Measurements from ENCODE around the gene ZNF141. TPM values are rescaled to one million over a fixed set of nuclear protein-coding genes. Genes with fewer than 3 reads are reported as not detected.

ZNF141 gene
- total RNA-seq, 1 experiment from 2014 or later, result 6.5 TPM

GRCh38 chr4:384311-385010 is 46.8 kb downstream of the ZNF141 start:
- TF ChIP-seq, protein P1, sequence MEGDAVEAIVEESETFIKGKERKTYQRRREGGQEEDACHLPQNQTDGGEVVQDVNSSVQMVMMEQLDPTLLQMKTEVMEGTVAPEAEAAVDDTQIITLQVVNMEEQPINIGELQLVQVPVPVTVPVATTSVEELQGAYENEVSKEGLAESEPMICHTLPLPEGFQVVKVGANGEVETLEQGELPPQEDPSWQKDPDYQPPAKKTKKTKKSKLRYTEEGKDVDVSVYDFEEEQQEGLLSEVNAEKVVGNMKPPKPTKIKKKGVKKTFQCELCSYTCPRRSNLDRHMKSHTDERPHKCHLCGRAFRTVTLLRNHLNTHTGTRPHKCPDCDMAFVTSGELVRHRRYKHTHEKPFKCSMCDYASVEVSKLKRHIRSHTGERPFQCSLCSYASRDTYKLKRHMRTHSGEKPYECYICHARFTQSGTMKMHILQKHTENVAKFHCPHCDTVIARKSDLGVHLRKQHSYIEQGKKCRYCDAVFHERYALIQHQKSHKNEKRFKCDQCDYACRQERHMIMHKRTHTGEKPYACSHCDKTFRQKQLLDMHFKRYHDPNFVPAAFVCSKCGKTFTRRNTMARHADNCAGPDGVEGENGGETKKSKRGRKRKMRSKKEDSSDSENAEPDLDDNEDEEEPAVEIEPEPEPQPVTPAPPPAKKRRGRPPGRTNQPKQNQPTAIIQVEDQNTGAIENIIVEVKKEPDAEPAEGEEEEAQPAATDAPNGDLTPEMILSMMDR (conservative IDR thresholded peaks at IDR 0.05; ENCODE audit: low read depth, low read length), result no peak
- TF ChIP-seq EZH2phosphoT487 (IDR thresholded peaks at IDR 0.05; ENCODE audit: borderline replicate concordance, low read length) (no peak), EZH2 (IDR thresholded peaks at IDR 0.05; ENCODE audit: low read length, unreplicated experiment) (no peak)
- DNase-seq (no peak), ATAC-seq (no peak)
- H4K20me1 ChIP-seq (ENCODE audit: low read length), result no peaks in the 10 kb centered on the region
- no peak overlapping the region for H3K27ac ChIP-seq (ENCODE audit: low read length)
- intact Hi-C loops (cut with micrococcal nuclease), result no loop called here
- H3K9ac ChIP-seq (ENCODE audit: low read length), result no peak overlapping the region
- peaks cover 4% of the 10 kb centered on the region; the same call in 1 of the 2 replicates for H3K9me3 ChIP-seq (ENCODE audit: low read length)
- H3K79me2 ChIP-seq (ENCODE audit: low read length), result no peaks in the 10 kb centered on the region
- H3K4me3 ChIP-seq (ENCODE audit: low read length), result no peak overlapping the region
- H3F3A ChIP-seq (ENCODE audit: low read length, unreplicated experiment), result no peaks in the 10 kb centered on the region
- no peak overlapping the region for H3K4me2 ChIP-seq (ENCODE audit: low read length)
- H3K36me3 ChIP-seq (ENCODE audit: low read depth, low read length), result no peaks in the 10 kb centered on the region; the same call in 1 of the 2 replicates
- ChIA-PET POLR2A (ENCODE audit: unreplicated experiment) (no interaction called here), CTCF (no interaction called here)
- no TSS peak for BruUV-seq (replicated peaks)
- no peaks in the 10 kb centered on the region for H3K27me3 ChIP-seq (ENCODE audit: low read length)
- H2AFZ ChIP-seq (ENCODE audit: low read length), result no peak overlapping the region
- no peaks in the 10 kb centered on the region for H3K4me1 ChIP-seq (ENCODE audit: insufficient read depth, low read length)
- no peaks in the 10 kb centered on the region for H3K9me2 ChIP-seq (replicated peaks; ENCODE audit: low read length)

- Histone ChIP-seq H3K4me3 (ENCODE audit: low read length) (no peak overlapping the region), H3K9me2 (replicated peaks; ENCODE audit: low read length) (no peaks in the 10 kb centered on the region), H3K4me2 (ENCODE audit: low read length) (no peak overlapping the region), H3K27ac (ENCODE audit: low read length) (no peak overlapping the region), H4K20me1 (ENCODE audit: low read length) (no peaks in the 10 kb centered on the region), H3K4me1 (ENCODE audit: insufficient read depth, low read length) (no peaks in the 10 kb centered on the region), H3K9ac (ENCODE audit: low read length) (no peak overlapping the region), H2AFZ (ENCODE audit: low read length) (no peak overlapping the region), H3F3A (ENCODE audit: low read length, unreplicated experiment) (no peaks in the 10 kb centered on the region), H3K79me2 (ENCODE audit: low read length) (no peaks in the 10 kb centered on the region), H3K36me3 (ENCODE audit: low read depth, low read length) (no peaks in the 10 kb centered on the region), H3K27me3 (ENCODE audit: low read length) (no peaks in the 10 kb centered on the region), H3K9me3 (ENCODE audit: low read length) (0 out of 2 replicates have a peak, but pooled peaks cover 6% of the 10 kb centered on the region)
- CTCF ChIA-PET, result no interaction called here
- TF ChIP-seq EZH2 (IDR thresholded peaks at IDR 0.05; ENCODE audit: low read length, unreplicated experiment) (no peak), EZH2phosphoT487 (IDR thresholded peaks at IDR 0.05; ENCODE audit: borderline replicate concordance, low read length) (no peak)
- TF ChIP-seq, protein P1 (conservative IDR thresholded peaks at IDR 0.05; ENCODE audit: low read depth, low read length), result no peak
- BruUV-seq (replicated peaks), result no TSS peak
- no peak for DNase-seq
- intact Hi-C loops (cut with micrococcal nuclease), result no loop called here
- ATAC-seq, result no peak
- POLR2A ChIA-PET (ENCODE audit: unreplicated experiment), result no interaction called here
Observed at GRCh38 chr4:385934-386707, 48.5 kb downstream of the ZNF141 start.

DNA sequence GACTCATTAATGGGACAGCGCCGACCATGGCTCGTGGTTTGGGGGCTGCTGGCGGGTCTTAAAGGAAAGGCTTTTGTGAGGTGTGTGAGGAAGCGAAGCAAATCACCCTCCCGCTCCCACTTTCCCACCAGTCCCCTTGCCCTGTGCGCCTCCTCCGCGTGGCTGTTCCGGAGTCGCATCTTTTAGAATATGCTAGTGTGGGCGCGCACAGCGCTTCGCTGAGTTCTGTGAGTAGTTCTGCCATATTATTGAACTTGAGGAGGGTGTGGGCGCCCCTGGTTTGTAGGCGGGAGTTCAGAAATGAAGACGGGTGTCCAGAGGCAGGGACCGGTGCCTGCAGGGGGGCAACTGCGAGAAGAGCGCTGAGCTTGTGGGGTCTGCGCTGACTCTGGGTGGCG is 49.1 kb downstream of the ZNF141 start:
- H2AFZ ChIP-seq (ENCODE audit: low read length), result no peak overlapping the region
- no peaks in the 10 kb centered on the region for H3F3A ChIP-seq (ENCODE audit: low read length, unreplicated experiment)
- H3K79me2 ChIP-seq (ENCODE audit: low read length), result no peaks in the 10 kb centered on the region
- CTCF ChIA-PET, result no interaction called here
- H3K27me3 ChIP-seq (ENCODE audit: low read length), result no peaks in the 10 kb centered on the region
- H3K9me2 ChIP-seq (replicated peaks; ENCODE audit: low read length), result no peaks in the 10 kb centered on the region
- no peaks in the 10 kb centered on the region for H3K4me1 ChIP-seq (ENCODE audit: insufficient read depth, low read length)
- DNase-seq, result no peak
- no peak overlapping the region for H3K4me2 ChIP-seq (ENCODE audit: low read length)
- TF ChIP-seq EZH2 (IDR thresholded peaks at IDR 0.05; ENCODE audit: low read length, unreplicated experiment) (no peak), EZH2phosphoT487 (IDR thresholded peaks at IDR 0.05; ENCODE audit: borderline replicate concordance, low read length) (no peak)
- TF ChIP-seq, protein P1 (conservative IDR thresholded peaks at IDR 0.05; ENCODE audit: low read depth, low read length), result no peak
- H3K36me3 ChIP-seq (ENCODE audit: low read depth, low read length), result no peaks in the 10 kb centered on the region
- H3K9me3 ChIP-seq (ENCODE audit: low read length), result 0 out of 2 replicates have a peak, but pooled peaks cover 8% of the 10 kb centered on the region
- H3K9ac ChIP-seq (ENCODE audit: low read length), result no peak overlapping the region
- no peak overlapping the region for H3K4me3 ChIP-seq (ENCODE audit: low read length)
- intact Hi-C loops (cut with micrococcal nuclease), result no loop called here
- H3K27ac ChIP-seq (ENCODE audit: low read length), result no peak overlapping the region
- H4K20me1 ChIP-seq (ENCODE audit: low read length), result no peaks in the 10 kb centered on the region
- BruUV-seq (replicated peaks), result no TSS peak
- POLR2A ChIA-PET (ENCODE audit: unreplicated experiment), result no interaction called here
- ATAC-seq, result no peak
